Testis (tissue), 2 donors: Measurements from ENCODE around the gene ARHGEF10L.

ENCODE experiments used
- POLR2A ChIP-seq: fragments of 450-650 bp; IDR thresholded peaks from one replicate; pipeline ENCODE4 v1.6.1; 2017; ENCODE audit warnings: antibody characterized with exemption, mild to moderate bottlenecking, moderate library complexity
- TF ChIP-seq, protein P1 (sequence below), 3 experiments: fragments of 450-650 bp in 2 of 3; fragments of 200-600 bp in 1 of 3; sonication (generic) in 1 of 3; IDR thresholded peaks; one replicate each; pipeline ENCODE4 v1.5.1; 2016 to 2019; ENCODE audit warnings: antibody characterized with exemption in 3 of 3, mild to moderate bottlenecking in 2 of 3, moderate library complexity in 1 of 3

DNA sequence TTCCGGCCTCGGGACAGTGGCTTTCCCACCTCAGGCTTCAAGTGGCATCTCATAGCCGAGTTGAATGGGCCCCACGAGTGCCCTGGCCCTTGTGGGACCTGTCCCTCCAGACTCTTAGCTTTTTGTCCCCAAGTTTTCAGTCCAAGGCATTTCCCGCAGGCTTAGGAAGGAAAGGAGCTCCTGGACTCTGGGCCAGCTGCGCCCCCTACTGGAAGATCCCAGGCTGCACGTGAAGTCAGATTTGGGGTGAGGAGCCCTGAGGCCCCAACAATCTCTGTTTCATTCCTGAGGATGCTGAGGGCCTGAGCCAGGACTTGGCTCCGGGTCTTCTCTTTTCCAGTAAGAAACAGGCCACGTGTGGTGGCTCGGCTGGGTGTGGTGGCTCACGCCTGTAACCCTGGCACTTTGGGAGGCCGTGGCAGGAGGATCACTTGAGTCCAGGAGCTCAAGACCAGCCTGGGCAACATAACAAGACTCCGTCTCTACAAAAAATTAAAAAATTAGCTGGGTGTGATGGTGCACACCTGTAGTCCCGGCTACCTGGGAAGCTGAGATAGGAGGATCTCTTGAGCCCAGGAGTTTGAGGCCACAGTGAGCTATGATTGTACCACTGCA, 67.4 kb downstream of the ARHGEF10L start:
- TF ChIP-seq, protein P1, sequence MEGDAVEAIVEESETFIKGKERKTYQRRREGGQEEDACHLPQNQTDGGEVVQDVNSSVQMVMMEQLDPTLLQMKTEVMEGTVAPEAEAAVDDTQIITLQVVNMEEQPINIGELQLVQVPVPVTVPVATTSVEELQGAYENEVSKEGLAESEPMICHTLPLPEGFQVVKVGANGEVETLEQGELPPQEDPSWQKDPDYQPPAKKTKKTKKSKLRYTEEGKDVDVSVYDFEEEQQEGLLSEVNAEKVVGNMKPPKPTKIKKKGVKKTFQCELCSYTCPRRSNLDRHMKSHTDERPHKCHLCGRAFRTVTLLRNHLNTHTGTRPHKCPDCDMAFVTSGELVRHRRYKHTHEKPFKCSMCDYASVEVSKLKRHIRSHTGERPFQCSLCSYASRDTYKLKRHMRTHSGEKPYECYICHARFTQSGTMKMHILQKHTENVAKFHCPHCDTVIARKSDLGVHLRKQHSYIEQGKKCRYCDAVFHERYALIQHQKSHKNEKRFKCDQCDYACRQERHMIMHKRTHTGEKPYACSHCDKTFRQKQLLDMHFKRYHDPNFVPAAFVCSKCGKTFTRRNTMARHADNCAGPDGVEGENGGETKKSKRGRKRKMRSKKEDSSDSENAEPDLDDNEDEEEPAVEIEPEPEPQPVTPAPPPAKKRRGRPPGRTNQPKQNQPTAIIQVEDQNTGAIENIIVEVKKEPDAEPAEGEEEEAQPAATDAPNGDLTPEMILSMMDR (IDR thresholded peaks at IDR 0.05) = peak; percentile 84 to 90 (median 89)
- no peak for TF ChIP-seq POLR2A
